Activated naive CD4-positive, alpha-beta T cell treated with anti-CD3 and anti-CD28 coated beads for 36 hours (primary cell): ENCODE data around the gene PARVB. TPM values are rescaled to one million over a fixed set of nuclear protein-coding genes. Genes with fewer than 3 reads are reported as not detected.

Experiments
- CTCF ChIA-PET: fragments of 350-600 bp; sonication (Branson Sonifier 250); formaldehyde crosslinking; loops from one replicate; lab custom pipeline; 2021; ENCODE audit warnings: antibody characterized with exemption; lab: Charles Lee
- DNase-seq: peaks from one replicate; pipeline ENCODE4 v3.0.0-alpha.2; 2020
- H3K27ac Mint-ChIP-seq: one replicate; pipeline ENCODE4 v1.8.0; 2021; ENCODE audit warnings: mild to moderate bottlenecking, mixed read lengths
- H3K27me3 Mint-ChIP-seq: one replicate; pipeline ENCODE4 v1.8.0; 2021; ENCODE audit warnings: low read depth, mixed read lengths
- H3K36me3 Mint-ChIP-seq: one replicate; pipeline ENCODE4 v1.8.0; 2021; ENCODE audit warnings: low read depth, mixed read lengths
- H3K4me1 Mint-ChIP-seq: one replicate; pipeline ENCODE4 v1.8.0; 2021; ENCODE audit warnings: low read depth, mixed read lengths
- H3K4me3 Mint-ChIP-seq: one replicate; pipeline ENCODE4 v1.8.0; 2021; ENCODE audit warnings: mild to moderate bottlenecking, moderate library complexity, mixed read lengths
- H3K9me3 Mint-ChIP-seq: one replicate; pipeline ENCODE4 v1.8.0; 2021; ENCODE audit warnings: mixed read lengths
- intact Hi-C: fragments of 100-400 bp; cut with micrococcal nuclease; formaldehyde crosslinking; loops from one replicate; pipeline ENCODE4 v1.15.1; 2023
- total RNA-seq, 2 experiments: library from RNA; stranded (reverse); gene quantifications; one replicate each; pipeline ENCODE4 v1.2.3, GENCODE V29; 2021

The PARVB gene
- total RNA-seq, 2 experiments from 2014 or later = 37.2 to 37.6 TPM

- CTCF ChIA-PET = interaction anchor here (0.7 kb wide), 1 partner anchor 11 kb away, joined by 3 read pairs; no protein-coding TSS in a partner anchor
- intact Hi-C loops = no loop called here
- Mint-ChIP-seq H3K27me3 (no peaks in the 10 kb centered on the region), H3K27ac (no peak overlapping the region), H3K36me3 (no peaks in the 10 kb centered on the region), H3K4me1 (no peaks in the 10 kb centered on the region), H3K4me3 (no peak overlapping the region), H3K9me3 (no peaks in the 10 kb centered on the region)
- no peak for DNase-seq
These were observed 147.5 kb downstream of the PARVB start for GRCh38 chr22:44171561-44171960.

- Mint-ChIP-seq H3K36me3 (no peaks in the 10 kb centered on the region), H3K4me1 (no peaks in the 10 kb centered on the region), H3K4me3 (no peak overlapping the region), H3K27ac (no peak overlapping the region), H3K27me3 (no peaks in the 10 kb centered on the region), H3K9me3 (no peaks in the 10 kb centered on the region)
- DNase-seq = no peak
- intact Hi-C loops = no loop called here
- CTCF ChIA-PET = interaction anchor here (1.2 kb wide), 1 partner anchor 179 kb away, joined by 3 read pairs; no protein-coding TSS in a partner anchor
These were observed 148.4 kb downstream of the PARVB start for GRCh38 chr22:44172370-44173108.

- H3K4me3 Mint-ChIP-seq = no peak overlapping the region
- no peaks in the 10 kb centered on the region for H3K4me1 Mint-ChIP-seq
- intact Hi-C loops = no loop called here
- no peaks in the 10 kb centered on the region for H3K36me3 Mint-ChIP-seq
- CTCF ChIA-PET = interaction anchor here (1.2 kb wide), 1 partner anchor 180 kb away, joined by 3 read pairs; no protein-coding TSS in a partner anchor
- no peaks in the 10 kb centered on the region for H3K9me3 Mint-ChIP-seq
- no peaks in the 10 kb centered on the region for H3K27me3 Mint-ChIP-seq
- H3K27ac Mint-ChIP-seq = no peak overlapping the region
- no peak for DNase-seq
These were observed 149.1 kb downstream of the PARVB start for GRCh38 chr22:44173154-44173553.

- DNase-seq = no peak
- CTCF ChIA-PET = no interaction called here
- no peaks in the 10 kb centered on the region for H3K27me3 Mint-ChIP-seq
- intact Hi-C loops = no loop called here
- no peaks in the 10 kb centered on the region for H3K9me3 Mint-ChIP-seq
- H3K4me1 Mint-ChIP-seq = peaks cover 3% of the 10 kb centered on the region
- no peaks in the 10 kb centered on the region for H3K36me3 Mint-ChIP-seq
- H3K27ac Mint-ChIP-seq = no peak overlapping the region
- H3K4me3 Mint-ChIP-seq = no peak overlapping the region
These were observed 151.6 kb downstream of the PARVB start for GRCh38 chr22:44175676-44176075.

- Mint-ChIP-seq H3K27ac (no peak overlapping the region), H3K4me1 (peaks cover 15% of the 10 kb centered on the region)
- CTCF ChIA-PET = interaction anchor here (1.3 kb wide), 1 partner anchor 186 kb away, joined by 3 read pairs; no protein-coding TSS in a partner anchor
These were observed 155.3 kb downstream of the PARVB start for GRCh38 chr22:44179196-44179988.

GRCh38 chr22:44179989-44180705 is 156.0 kb downstream of the PARVB start:
- CTCF ChIA-PET = interaction anchor here (0.6 to 1.3 kb wide), 2 partner anchors 15 to 187 kb away, joined by 3 read pairs; no protein-coding TSS in a partner anchor
- no peaks in the 10 kb centered on the region for H3K27me3 Mint-ChIP-seq
- peak overlapping the region; percentile 92 for H3K4me3 Mint-ChIP-seq
- H3K4me1 Mint-ChIP-seq = peaks cover 15% of the 10 kb centered on the region
- no peak for DNase-seq
- H3K9me3 Mint-ChIP-seq = no peaks in the 10 kb centered on the region
- H3K36me3 Mint-ChIP-seq = peaks cover 6% of the 10 kb centered on the region
- intact Hi-C loops = loop anchor here (5.0 to 10.0 kb wide), 4 partner anchors 153 to 442 kb away; no protein-coding TSS in a partner anchor
- H3K27ac Mint-ChIP-seq = no peak overlapping the region

More at GRCh38 chr22:44179196-44179988, 155.3 kb downstream of the PARVB start:
- DNase-seq = no peak
- Mint-ChIP-seq H3K36me3 (peaks cover 4% of the 10 kb centered on the region), H3K9me3 (no peaks in the 10 kb centered on the region), H3K4me3 (no peak overlapping the region), H3K27me3 (no peaks in the 10 kb centered on the region)
- intact Hi-C loops = no loop called here

GRCh38 chr22:44180706-44181032 is 156.6 kb downstream of the PARVB start, which contains the start of gene PARVG:
PARVG (plus strand) TSS chr22:44180925; CDS start chr22:44183330, 2,405 bp downstream.
- Mint-ChIP-seq H3K4me1 (peaks cover 15% of the 10 kb centered on the region), H3K27ac (peak within 1 kb of the TSS; percentile 95), H3K36me3 (peaks cover 7% of the 10 kb centered on the region), H3K27me3 (no peaks in the 10 kb centered on the region), H3K9me3 (no peaks in the 10 kb centered on the region), H3K4me3 (peak within 1 kb of the TSS; percentile 92)
- CTCF ChIA-PET = interaction anchor here (1.0 to 2.1 kb wide), 2 partner anchors 188 to 445 kb away, joined by 3 to 8 read pairs; no protein-coding TSS in a partner anchor
- intact Hi-C loops = loop anchor here (5.0 to 10.0 kb wide), 4 partner anchors 153 to 442 kb away; no protein-coding TSS in a partner anchor
- DNase-seq = peak; percentile 64

- H3K36me3 Mint-ChIP-seq = peaks cover 7% of the 10 kb centered on the region
- CTCF ChIA-PET = interaction anchor here (0.7 to 2.1 kb wide), 3 partner anchors 134 to 444 kb away, joined by 3 to 8 read pairs (median 3); no protein-coding TSS in a partner anchor
- H3K27me3 Mint-ChIP-seq = no peaks in the 10 kb centered on the region
- peak overlapping the region; percentile 95 for H3K27ac Mint-ChIP-seq
- DNase-seq = peak; percentile 68
- H3K9me3 Mint-ChIP-seq = no peaks in the 10 kb centered on the region
- intact Hi-C loops = loop anchor here (5.0 to 10.0 kb wide), 4 partner anchors 154 to 441 kb away; no protein-coding TSS in a partner anchor
- H3K4me3 Mint-ChIP-seq = peak overlapping the region; percentile 92
- H3K4me1 Mint-ChIP-seq = peaks cover 15% of the 10 kb centered on the region
These were observed 157.2 kb downstream of the PARVB start for GRCh38 chr22:44181033-44181911.

GRCh38 chr22:44181912-44182587 is 157.9 kb downstream of the PARVB start:
- H3K9me3 Mint-ChIP-seq = no peaks in the 10 kb centered on the region
- CTCF ChIA-PET = interaction anchor here (0.7 to 2.1 kb wide), 2 partner anchors 135 to 189 kb away, joined by 3 to 8 read pairs; no protein-coding TSS in a partner anchor
- H3K4me3 Mint-ChIP-seq = peak overlapping the region; percentile 92
- peaks cover 8% of the 10 kb centered on the region for H3K36me3 Mint-ChIP-seq
- peak overlapping the region; percentile 95 for H3K27ac Mint-ChIP-seq
- intact Hi-C loops = loop anchor here (1.0 to 10.0 kb wide), 5 partner anchors 11 to 440 kb away; no protein-coding TSS in a partner anchor
- DNase-seq = peak; percentile 43
- H3K27me3 Mint-ChIP-seq = no peaks in the 10 kb centered on the region
- H3K4me1 Mint-ChIP-seq = peaks cover 15% of the 10 kb centered on the region

- Mint-ChIP-seq H3K27ac (peak overlapping the region; percentile 95), H3K27me3 (no peaks in the 10 kb centered on the region), H3K4me1 (peaks cover 15% of the 10 kb centered on the region), H3K36me3 (peaks cover 8% of the 10 kb centered on the region), H3K9me3 (no peaks in the 10 kb centered on the region), H3K4me3 (peak overlapping the region; percentile 92)
- CTCF ChIA-PET = interaction anchor here (0.9 to 2.1 kb wide), 2 partner anchors 51 to 190 kb away, joined by 3 to 8 read pairs; no protein-coding TSS in a partner anchor
- peak; percentile 80 for DNase-seq
- intact Hi-C loops = loop anchor here (1.0 to 10.0 kb wide), 5 partner anchors 11 to 440 kb away; no protein-coding TSS in a partner anchor
These were observed 158.6 kb downstream of the PARVB start for GRCh38 chr22:44182588-44183286.
